SH-SY5Y (cell line): ENCODE results near the gene ADARB1.

Source experiments
- GATA2 ChIP-seq: IDR thresholded peaks from 2 replicates; pipeline ENCODE4 v1.6.1; 2011; ENCODE audit warnings: mild to moderate bottlenecking, low read depth, low read length
- GATA3 ChIP-seq: IDR thresholded peaks from 2 replicates; pipeline ENCODE4 v1.6.1; 2011; ENCODE audit warnings: low read depth, mild to moderate bottlenecking, low read length, moderate library complexity

GRCh38 chr21:45053561-45054226 is 20.7 kb upstream of the ADARB1 start:
- TF ChIP-seq GATA2 (no peak), GATA3 (no peak)
